ENCODE measurements around the gene SLC8B1.

SLC8B1 gene

DNA sequence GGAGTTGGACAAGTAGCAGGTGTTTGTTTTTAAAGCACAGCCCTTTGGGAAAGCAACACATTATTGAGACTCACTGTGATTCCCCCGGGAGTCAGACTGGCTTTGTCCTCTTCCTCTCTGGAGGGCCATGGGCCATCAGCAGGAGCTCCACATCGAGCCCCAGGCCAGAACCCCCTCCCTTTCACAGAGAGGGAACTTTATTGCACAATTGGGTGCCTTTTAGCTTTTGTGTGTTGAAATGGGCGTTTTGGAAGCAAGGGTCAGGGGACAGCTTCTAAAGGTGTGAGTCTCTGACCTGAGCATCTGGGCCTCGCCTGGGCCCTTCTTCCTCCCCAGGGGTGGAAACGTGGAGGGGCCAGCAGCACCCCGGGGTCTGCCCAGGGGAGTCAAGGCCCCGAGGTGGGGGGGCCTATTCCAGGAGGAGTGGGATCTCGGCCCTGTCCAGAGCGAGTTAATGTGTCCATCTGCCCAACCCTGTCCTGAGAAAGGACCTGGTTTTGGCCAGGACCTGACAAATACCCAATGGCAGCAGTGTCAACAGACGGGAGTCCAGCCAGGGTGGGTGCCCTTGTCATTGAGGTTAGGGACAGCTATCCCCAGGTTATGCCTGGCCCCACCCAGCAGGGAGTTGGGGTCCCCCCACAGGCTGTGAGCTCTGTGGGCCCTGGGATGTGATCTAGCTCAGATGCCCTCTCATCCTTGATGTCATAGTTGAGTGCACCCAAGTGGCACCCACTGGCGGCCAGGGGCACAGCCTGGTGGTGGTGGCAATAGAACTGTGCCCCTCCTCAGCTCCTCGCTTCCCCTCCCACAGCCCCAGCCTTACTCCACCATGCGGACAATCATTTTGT, 37.1 kb downstream of the SLC8B1 start:
- TF ChIP-seq GATA3 (IDR thresholded peaks at IDR 0.05; ENCODE audit: low read depth, low read length), result no peak
- no peak for TF ChIP-seq GATA2 (IDR thresholded peaks at IDR 0.05; ENCODE audit: low read depth, low read length)

DNA sequence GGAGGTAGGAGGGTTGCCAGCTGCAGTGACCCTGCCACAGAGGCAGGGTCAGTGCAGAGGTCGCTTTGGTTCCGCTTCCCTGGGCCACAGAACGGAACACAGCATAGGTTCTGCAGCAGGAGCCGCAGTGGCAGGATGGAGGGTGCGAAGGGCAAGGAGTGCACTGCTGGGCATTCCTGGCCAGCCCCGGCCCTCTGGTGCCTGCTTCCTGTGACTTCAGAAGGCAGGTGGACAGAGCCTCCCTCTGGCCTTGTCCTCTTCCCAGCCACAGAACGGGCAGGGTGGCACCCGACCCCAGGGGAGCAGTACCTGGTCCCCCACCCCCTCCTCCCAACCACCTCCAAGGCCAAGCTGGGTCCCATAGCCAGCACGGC, 37.7 kb downstream of the SLC8B1 start:
- TF ChIP-seq GATA3 (IDR thresholded peaks at IDR 0.05; ENCODE audit: low read depth, low read length) (no peak), GATA2 (IDR thresholded peaks at IDR 0.05; ENCODE audit: low read depth, low read length) (no peak)

DNA sequence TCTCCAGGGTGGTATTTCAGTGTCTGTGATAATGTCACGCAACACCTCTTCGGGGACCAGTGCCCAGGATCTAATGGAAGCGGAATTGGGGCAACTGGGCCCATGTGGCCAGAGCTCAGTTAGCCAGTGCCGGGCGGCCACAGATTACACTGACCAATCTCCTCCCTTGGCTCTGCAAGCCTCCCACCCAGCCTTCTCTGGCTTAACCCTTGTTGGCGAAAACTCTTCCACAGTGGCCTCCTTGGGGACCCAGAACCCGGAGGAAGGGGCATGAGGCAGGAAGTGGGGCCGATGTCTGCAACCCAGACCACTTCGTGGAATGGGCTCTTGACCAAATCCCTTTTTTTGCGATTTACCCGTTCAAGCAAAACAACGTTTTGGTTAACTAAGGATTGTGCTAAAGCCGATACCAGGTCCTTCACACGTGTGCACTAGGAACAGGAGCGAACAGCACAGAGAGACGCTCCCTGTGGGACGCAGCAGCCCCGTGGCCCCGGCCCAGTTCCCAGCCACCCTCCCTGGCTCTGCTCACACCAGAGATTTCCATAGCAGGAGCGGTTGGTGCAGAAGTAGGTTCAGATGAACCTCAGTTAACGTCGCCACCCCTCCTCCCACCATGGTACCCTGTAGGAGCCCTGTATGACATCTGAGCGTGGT, 38.2 kb downstream of the SLC8B1 start:
- TF ChIP-seq GATA2 (IDR thresholded peaks at IDR 0.05; ENCODE audit: low read depth, low read length) (no peak), GATA3 (IDR thresholded peaks at IDR 0.05; ENCODE audit: low read depth, low read length) (no peak)

DNA sequence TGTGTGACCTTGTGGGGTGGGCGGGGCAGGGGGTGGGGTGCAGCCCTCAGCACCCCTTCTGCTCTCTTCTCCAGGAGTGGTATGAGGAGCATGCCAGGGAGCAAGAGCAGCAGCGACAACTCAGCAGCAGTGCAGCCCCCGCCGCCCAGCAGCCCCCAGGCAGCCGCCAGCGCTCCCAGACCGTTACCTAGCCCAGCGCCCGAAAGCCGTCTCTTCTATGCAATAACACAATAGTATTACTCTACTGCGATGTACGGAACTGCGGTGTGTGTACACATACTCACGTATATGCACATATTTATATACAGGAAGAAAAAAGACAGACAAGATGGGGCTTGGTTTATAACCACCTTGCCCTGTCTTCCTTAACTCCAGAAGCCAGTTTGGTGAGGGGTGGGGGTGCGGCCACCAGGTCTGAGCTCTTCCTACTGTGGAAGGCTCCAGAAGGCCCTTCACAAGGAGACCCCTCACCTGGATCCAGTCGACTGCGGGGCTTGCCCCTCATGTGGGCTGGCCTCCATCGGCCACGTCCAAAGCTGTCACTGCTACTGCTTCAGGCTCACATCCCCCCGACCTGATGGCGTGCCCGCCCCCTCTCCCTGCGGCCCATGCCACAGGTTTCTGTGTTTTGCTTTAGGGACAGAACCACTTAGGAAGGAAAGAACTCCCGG, 38.9 kb downstream of the SLC8B1 start:
- TF ChIP-seq GATA2 (IDR thresholded peaks at IDR 0.05; ENCODE audit: low read depth, low read length) (no peak), GATA3 (IDR thresholded peaks at IDR 0.05; ENCODE audit: low read depth, low read length) (no peak)

DNA sequence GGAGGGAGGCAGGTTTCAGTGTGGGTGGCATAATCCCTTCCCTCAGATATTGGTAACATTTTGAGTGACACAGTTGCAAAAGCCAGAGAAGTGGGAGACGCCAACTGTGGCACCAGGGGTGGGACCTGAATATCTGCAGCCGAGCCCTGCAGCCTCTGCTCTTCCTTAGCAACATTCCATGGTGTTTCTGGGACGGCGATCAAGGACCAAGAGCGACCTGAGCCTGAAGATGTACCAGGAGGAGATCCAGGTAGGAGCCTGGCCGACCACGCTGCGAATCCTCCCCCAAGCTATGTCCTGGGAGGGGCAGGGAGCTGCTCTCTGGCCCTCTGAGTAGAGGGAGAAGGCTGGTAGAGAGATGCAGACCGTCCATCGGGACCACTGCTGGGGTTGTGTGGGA, 41.8 kb downstream of the SLC8B1 start:
- no peak for TF ChIP-seq GATA3 (IDR thresholded peaks at IDR 0.05; ENCODE audit: low read depth, low read length)
- no peak for TF ChIP-seq GATA2 (IDR thresholded peaks at IDR 0.05; ENCODE audit: low read depth, low read length)

- TF ChIP-seq GATA2 (IDR thresholded peaks at IDR 0.05; ENCODE audit: low read depth, low read length), result no peak
- no peak for TF ChIP-seq GATA3 (IDR thresholded peaks at IDR 0.05; ENCODE audit: low read depth, low read length)
Measured at GRCh38 chr12:113292547-113292946, 42.4 kb downstream of the SLC8B1 start.

DNA sequence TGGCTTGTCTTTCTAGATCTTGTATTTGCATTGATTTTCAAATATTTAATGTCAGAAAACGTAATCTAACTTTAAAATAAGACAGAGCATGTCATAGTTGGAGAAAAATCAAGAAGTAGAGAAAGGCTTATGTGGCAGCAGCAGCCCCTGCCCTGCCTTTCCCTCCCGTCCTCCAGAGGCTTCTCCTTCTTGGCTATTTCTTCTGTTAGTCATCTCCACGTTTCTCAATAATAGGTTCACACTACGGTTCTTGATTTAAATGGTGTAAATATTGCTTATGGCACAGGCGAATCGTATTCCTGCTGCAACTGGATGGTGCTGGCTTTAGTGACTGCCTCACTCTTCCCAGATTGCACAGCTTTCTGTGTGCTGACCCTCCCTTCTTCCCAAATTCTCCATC, 42.8 kb downstream of the SLC8B1 start:
- TF ChIP-seq GATA2 (IDR thresholded peaks at IDR 0.05; ENCODE audit: low read depth, low read length), result no peak
- TF ChIP-seq GATA3 (IDR thresholded peaks at IDR 0.05; ENCODE audit: low read depth, low read length), result no peak

- TF ChIP-seq GATA2 (IDR thresholded peaks at IDR 0.05; ENCODE audit: low read depth, low read length) (no peak), GATA3 (IDR thresholded peaks at IDR 0.05; ENCODE audit: low read depth, low read length) (no peak)
Measured at GRCh38 chr12:113291586-113291985, 43.3 kb downstream of the SLC8B1 start.

GRCh38 chr12:113290506-113290905, 44.4 kb downstream of the SLC8B1 start:
- TF ChIP-seq GATA3 (IDR thresholded peaks at IDR 0.05; ENCODE audit: low read depth, low read length), result no peak
- TF ChIP-seq GATA2 (IDR thresholded peaks at IDR 0.05; ENCODE audit: low read depth, low read length), result no peak

- TF ChIP-seq GATA2 (IDR thresholded peaks at IDR 0.05; ENCODE audit: low read depth, low read length) (no peak), GATA3 (IDR thresholded peaks at IDR 0.05; ENCODE audit: low read depth, low read length) (no peak)
Measured at GRCh38 chr12:113289361-113289760, 45.5 kb downstream of the SLC8B1 start.

DNA sequence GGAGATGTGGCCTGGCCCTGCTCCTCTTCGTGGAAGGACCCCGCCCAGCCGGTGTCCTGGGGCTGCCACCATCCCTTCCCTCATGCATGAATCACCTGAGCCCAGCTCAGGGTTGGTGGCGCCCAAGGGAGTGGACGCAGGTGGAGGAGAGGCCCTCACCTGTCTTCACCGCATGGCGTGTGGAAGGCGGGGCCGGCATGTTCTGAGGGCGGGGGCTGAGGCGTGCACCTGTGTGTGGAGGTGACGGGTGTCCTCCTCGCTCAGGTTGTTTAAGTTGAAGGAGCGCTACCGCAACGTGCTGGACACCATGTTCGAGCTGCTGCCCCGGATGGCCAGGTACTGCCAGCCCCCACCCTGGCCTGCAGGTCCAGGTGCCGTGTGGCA, 47.0 kb downstream of the SLC8B1 start:
- no peak for TF ChIP-seq GATA3 (IDR thresholded peaks at IDR 0.05; ENCODE audit: low read depth, low read length)

- no peak for TF ChIP-seq GATA2 (IDR thresholded peaks at IDR 0.05; ENCODE audit: low read depth, low read length)
- TF ChIP-seq GATA3 (IDR thresholded peaks at IDR 0.05; ENCODE audit: low read depth, low read length), result no peak
Measured at GRCh38 chr12:113287146-113287898, 47.6 kb downstream of the SLC8B1 start.

GRCh38 chr12:113286712-113287111, 48.2 kb downstream of the SLC8B1 start:
- TF ChIP-seq GATA3 (IDR thresholded peaks at IDR 0.05; ENCODE audit: low read depth, low read length) (no peak), GATA2 (IDR thresholded peaks at IDR 0.05; ENCODE audit: low read depth, low read length) (no peak)
